Activated CD4-positive, alpha-beta T cell treated with anti-CD3 and anti-CD28 coated beads, Interleukin-2, amount 50 U/mL, for 24 hours (primary cell): ENCODE data around the gene CARNS1.
"Not testable (repeated sequence)": the region's sequence is repeated elsewhere in the genome, so short reads cannot be mapped to it uniquely, and the experiment has no call there.

Experiments used
- DNase-seq, 2 donors: peaks; one replicate each; pipeline ENCODE4 v3.0.0-alpha.2; 2020; ENCODE audit warnings: low read depth in 1 of 2, low spot score in 1 of 2

The CARNS1 gene

GRCh38 chr11:67464411-67465188 is 49.1 kb downstream of the CARNS1 start:
- DNase-seq = peak; percentile 78 to 88

GRCh38 chr11:67465189-67465510 is 49.7 kb downstream of the CARNS1 start:
- DNase-seq = no peak

GRCh38 chr11:67465530-67465929 is 50.1 kb downstream of the CARNS1 start:
- not testable (repeated sequence) for DNase-seq

GRCh38 chr11:67466367-67466766 is 50.9 kb downstream of the CARNS1 start:
- no peak for DNase-seq

GRCh38 chr11:67466962-67467771 is 51.7 kb downstream of the CARNS1 start:
- DNase-seq = no peak

- DNase-seq = no peak
Measured at GRCh38 chr11:67468056-67468455, 52.6 kb downstream of the CARNS1 start.

- no peak for DNase-seq
Measured at GRCh38 chr11:67468456-67468758, 52.9 kb downstream of the CARNS1 start.

GRCh38 chr11:67468759-67469507 is 53.5 kb downstream of the CARNS1 start, which contains the start of gene TMEM134:
TMEM134 (minus strand) TSS chr11:67469251; CDS start chr11:67469192, 59 bp downstream.
- DNase-seq = peak; percentile 88

GRCh38 chr11:67469508-67469811 is 54.0 kb downstream of the CARNS1 start:
- DNase-seq = no peak

GRCh38 chr11:67470337-67471002 is 55.0 kb downstream of the CARNS1 start:
- DNase-seq = no peak

- no peak for DNase-seq
Measured at GRCh38 chr11:67472882-67473281, 57.4 kb downstream of the CARNS1 start.
